ENCODE measurements around the gene MAPK8.

The MAPK8 gene

GRCh38 chr10:48465860-48466521, 159.5 kb downstream of the MAPK8 start:
- no peak for DNase-seq (ENCODE audit: low read depth in 2 of 2)

GRCh38 chr10:48466611-48467240, 160.2 kb downstream of the MAPK8 start:
- no peak overlapping the region for H3K4me3 ChIP-seq (replicated peaks in 1 of 2; ENCODE audit: low read depth in 2 of 2, low read length in 2 of 2)
- no peak for DNase-seq (ENCODE audit: low read depth in 2 of 2)
- no peak for TF ChIP-seq CTCF (IDR thresholded peaks at IDR 0.05; ENCODE audit: low read depth, low read length)

More at GRCh38 chr10:48465860-48466521, 159.5 kb downstream of the MAPK8 start:
- no peak overlapping the region for H3K4me3 ChIP-seq (replicated peaks in 1 of 2; ENCODE audit: low read depth in 2 of 2, low read length in 2 of 2)
- TF ChIP-seq CTCF (IDR thresholded peaks at IDR 0.05; ENCODE audit: low read depth, low read length) = no peak

DNA sequence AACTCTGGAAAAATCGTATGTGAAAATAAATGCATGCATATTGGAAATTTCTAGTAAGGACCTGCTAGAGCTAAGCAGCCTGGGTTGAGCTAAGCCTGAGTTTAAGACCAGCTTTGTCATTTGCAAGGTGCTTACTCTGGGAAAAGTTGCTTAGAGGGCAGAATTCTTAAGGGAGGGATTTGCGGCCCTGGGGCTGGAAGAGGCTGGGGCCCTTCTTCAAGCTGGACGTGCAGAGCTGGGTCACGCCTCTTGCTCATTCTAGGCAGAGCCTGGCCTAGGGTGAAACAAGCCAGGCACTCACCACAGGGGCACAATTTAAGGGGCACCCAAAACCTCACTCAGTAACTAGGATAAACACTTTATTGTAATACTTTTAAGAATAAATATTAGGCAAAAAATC, 161.2 kb downstream of the MAPK8 start:
- no peak overlapping the region for H3K4me3 ChIP-seq (replicated peaks in 1 of 2; ENCODE audit: low read depth in 2 of 2, low read length in 2 of 2)
- TF ChIP-seq CTCF (IDR thresholded peaks at IDR 0.05; ENCODE audit: low read depth, low read length) = no peak
- DNase-seq (ENCODE audit: low read depth in 2 of 2) = no peak

DNA sequence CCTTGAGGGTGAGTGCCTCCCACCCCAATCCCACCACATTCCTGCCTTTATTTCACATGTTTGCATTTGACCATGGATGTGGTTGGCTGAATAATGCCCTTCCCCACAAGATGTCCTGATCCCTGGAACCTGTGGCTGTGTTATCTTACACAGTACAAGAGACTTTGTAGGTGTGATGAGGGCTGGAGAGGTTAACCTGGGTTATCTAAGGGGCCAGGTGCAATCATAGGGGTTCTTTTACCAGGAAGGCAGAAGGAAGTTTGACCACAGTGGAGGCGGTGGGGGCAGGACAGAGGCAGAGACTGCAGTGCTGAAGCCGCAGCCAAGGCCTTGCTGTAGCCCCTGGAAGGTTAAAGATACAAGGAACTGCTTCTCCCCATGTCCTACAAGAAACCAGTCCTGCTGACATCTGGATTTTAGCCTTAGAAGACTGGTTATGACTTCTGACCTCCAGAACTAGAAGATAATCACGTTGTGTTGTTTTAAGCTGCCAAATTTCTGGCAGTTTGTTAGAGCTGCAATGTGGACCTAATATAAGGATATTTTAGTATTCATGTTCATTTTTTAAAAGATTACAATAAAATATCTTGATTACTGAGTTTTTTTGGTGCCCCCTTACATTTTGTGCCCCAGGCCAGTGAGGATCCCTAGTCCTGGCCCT, 161.8 kb downstream of the MAPK8 start:
- TF ChIP-seq CTCF (IDR thresholded peaks at IDR 0.05; ENCODE audit: low read depth, low read length) = no peak
- H3K4me3 ChIP-seq (replicated peaks in 1 of 2; ENCODE audit: low read depth in 2 of 2, low read length in 2 of 2) = no peak overlapping the region
- DNase-seq (ENCODE audit: low read depth in 2 of 2) = no peak

GRCh38 chr10:48468866-48469511, 162.5 kb downstream of the MAPK8 start:
- no peak for DNase-seq (ENCODE audit: low read depth in 2 of 2)
- no peak overlapping the region for H3K4me3 ChIP-seq (replicated peaks in 1 of 2; ENCODE audit: low read depth in 2 of 2, low read length in 2 of 2)
- no peak for TF ChIP-seq CTCF (IDR thresholded peaks at IDR 0.05; ENCODE audit: low read depth, low read length)

DNA sequence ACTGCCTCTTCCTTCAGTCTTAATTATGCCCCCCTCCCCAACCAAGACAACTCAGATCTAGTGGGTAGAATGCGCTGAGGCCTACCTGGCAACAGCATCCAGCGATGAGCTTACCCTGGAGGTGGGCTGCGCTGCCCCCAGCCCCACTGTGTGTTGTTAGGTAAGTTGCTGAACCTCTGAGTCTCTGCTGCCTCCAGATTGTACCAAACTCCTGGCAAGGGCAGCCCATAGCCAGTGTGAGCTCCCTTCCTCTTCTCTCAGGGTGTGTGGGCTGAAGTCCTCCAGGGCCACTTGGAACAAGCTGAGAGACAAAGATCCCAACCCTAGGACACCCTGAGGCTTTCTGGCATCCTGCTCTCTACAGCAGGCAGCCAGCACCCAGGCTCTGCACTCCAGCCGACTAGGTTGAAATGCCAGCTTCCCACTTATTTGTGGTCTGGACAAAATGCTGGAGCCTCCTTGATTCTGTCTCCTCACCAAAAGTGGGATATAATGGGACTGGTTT, 163.1 kb downstream of the MAPK8 start:
- no peak for TF ChIP-seq CTCF (IDR thresholded peaks at IDR 0.05; ENCODE audit: low read depth, low read length)
- no peak overlapping the region for H3K4me3 ChIP-seq (replicated peaks in 1 of 2; ENCODE audit: low read depth in 2 of 2, low read length in 2 of 2)
- DNase-seq (ENCODE audit: low read depth in 2 of 2) = no peak
